SW480 (cell line): ENCODE measurements around the gene INTS1.

Experiments used
- DNase-seq: peaks from one replicate; pipeline ENCODE4 v3.0.0-alpha.2; 2016; ENCODE audit warnings: low spot score

INTS1 gene

DNA sequence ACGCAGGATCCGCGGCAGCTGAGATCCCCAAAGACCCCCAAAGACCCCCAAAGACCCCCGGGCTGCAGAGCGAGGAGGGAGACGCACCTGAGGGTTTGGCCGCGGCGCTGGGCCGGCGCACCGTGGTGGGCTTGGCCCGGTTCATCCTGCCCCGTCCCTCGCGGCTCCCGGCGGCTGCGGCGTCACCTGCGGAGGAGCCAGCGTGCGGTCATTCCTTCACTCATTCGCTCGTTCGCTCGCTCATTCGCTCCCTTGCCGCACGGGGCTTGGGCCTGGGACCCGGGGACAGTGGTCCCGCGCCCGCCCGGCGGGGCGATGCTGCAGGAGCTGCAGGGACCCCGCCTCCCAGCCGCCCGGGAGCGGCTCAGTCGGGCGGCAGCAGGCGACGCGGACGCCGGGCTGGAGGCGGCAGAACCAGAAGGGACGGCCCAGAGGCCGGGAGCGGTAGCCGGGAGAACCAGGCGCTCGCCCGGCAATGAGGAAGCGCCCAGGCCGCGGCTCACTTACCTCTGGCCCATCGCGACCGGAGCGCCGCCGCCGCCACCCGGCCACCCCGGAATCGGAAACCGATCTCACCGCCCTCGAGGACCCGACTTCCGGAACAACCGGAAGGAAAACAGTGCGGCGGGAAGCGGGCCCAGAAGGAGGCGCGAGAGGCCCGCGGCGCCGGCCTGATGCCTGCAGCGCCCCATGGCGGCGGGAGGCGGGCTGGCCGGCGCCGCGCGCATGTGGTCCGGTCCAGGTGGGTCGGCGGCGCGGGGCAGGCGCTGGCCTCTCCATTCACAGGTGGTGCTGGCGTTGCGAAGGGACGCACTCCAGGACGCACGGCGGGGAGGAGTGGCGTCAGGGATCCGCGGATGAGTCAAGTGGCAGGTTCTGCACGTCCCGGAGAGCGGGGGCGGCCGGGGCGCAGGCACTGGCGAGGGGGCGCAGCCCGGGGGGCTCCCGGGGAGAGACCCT is at the start of gene INTS1:
INTS1 (minus strand) TSS at position 574 of the 960 bp plus-strand sequence; CDS start at position 145, 429 bp downstream.
- peak; percentile 97 for DNase-seq

DNA sequence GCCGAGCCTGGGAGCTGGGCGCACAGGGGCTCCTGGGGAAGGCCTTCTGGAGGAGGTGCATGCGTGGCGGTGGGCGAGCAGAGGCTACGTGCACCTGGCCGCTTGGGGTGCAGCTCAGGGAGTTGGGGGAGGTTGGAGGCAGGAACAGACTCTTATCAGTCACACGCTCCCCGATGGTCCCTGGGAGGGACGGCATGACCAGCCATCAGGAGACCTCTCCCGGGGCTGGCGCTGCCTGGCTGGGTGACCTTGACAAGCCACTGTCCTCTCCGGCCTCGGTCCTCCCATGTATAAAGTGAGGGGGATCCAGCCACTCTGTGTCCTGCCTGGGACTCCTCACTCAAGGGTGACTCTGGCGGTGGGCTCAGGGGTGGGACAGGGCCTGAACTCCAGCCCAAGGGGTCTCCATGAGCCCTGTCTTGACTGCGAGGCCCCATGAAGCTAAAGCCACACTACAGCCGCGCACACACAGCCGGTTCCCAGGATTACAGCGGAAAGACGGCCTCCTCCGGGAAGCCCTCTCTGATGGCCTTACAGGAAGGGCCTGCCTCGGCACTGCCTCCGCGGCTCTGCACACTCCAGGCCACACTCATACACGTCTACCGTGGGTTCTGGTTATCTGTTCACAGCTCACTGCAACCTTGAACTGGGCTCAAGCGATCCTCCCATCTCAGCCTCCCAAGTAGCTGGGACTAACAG is 49.5 kb upstream of the INTS1 start:
- no peak for DNase-seq

- no peak for DNase-seq
Measured at GRCh38 chr7:1552200-1552599, 48.0 kb upstream of the INTS1 start.

DNA sequence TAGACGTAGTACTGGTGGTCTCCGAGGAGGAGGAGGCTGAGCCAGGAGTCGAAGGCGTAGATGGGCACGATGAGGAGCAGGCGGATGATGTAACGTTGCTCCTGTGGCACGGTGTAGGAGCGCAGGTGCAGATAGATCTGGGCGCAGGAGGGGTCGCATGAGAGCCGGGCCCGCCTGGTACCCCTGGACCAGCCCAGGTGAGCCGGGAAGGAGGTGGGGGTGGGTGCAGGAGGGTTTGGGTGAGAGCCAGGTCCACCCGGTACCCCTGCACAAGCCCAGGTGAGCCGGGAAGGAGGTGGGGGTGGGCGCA is 46.6 kb upstream of the INTS1 start:
- DNase-seq = no peak

- DNase-seq = no peak
Measured at GRCh38 chr7:1550005-1550845, 46.0 kb upstream of the INTS1 start.

DNA sequence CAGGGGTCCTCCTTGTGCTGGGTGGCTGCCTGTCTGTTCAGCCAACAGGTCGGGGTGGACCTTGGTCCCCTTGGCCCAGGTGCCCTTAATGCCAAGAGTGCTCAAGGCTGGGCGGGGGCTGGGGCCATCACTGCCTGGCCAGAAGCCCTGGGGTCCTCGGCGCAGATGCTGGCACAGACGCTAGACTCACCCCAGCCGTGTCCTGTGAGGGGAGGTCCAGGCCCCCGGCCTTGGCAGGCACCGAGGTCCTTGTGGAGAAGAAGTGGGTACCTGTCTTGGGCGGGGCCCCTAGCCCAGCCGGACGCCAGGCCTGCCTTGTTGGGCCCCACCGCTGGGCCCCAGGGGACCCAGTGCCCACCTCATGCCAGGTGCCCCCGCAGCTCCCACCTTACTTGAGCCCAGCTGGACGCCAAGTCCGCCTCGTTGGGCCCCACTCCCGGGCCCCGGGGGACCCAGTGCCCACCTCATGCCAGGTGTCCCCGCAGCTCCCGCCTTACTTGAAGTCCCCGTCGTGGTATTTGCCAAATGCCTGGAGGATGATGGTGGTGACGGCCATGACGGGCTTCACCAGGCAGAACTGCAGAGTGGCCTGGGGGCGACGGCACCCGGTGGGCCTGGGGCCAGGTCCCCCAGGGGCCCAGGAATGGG is 45.3 kb upstream of the INTS1 start:
- DNase-seq = no peak

DNA sequence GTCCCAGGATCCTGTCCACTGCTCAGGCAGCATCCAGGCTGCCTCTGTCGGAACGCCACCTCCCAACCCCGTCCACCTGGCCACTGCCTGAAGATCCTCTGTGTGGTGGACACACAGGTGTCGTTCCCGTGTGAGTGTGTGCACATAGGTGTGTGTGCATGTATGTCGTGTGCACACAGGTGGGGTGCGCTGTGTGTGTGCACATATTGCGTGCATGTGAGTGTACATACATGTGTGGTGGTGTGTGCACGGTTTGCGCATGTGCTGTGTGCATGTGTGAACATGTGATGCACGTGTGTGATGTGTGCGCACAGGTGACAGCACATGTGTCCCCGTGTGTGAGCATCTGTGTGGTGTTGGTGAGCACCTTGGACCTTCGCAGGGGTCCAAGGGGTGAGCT is 44.8 kb upstream of the INTS1 start:
- DNase-seq = no peak

DNA sequence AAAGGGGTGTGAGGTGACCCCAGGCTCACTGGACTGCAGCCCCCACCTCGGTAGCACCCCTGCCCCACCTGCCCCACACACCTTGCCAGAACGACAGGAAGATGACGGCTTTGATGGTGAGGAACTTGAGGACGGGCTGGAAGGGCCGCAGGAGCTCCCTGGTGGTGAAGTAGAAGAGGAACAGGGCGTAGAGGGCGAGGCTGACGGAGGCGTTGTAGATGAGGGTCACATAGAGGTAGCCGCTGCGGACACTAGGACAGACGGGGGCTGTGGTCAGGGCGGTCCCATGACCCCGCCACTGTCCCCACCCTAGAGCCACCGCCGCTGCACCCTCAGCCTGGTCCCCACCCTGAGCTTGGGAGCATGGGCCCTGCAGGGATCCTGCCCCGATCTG is 44.2 kb upstream of the INTS1 start:
- DNase-seq = no peak

- DNase-seq = no peak
Measured at GRCh38 chr7:1547777-1548437, 43.7 kb upstream of the INTS1 start.

DNA sequence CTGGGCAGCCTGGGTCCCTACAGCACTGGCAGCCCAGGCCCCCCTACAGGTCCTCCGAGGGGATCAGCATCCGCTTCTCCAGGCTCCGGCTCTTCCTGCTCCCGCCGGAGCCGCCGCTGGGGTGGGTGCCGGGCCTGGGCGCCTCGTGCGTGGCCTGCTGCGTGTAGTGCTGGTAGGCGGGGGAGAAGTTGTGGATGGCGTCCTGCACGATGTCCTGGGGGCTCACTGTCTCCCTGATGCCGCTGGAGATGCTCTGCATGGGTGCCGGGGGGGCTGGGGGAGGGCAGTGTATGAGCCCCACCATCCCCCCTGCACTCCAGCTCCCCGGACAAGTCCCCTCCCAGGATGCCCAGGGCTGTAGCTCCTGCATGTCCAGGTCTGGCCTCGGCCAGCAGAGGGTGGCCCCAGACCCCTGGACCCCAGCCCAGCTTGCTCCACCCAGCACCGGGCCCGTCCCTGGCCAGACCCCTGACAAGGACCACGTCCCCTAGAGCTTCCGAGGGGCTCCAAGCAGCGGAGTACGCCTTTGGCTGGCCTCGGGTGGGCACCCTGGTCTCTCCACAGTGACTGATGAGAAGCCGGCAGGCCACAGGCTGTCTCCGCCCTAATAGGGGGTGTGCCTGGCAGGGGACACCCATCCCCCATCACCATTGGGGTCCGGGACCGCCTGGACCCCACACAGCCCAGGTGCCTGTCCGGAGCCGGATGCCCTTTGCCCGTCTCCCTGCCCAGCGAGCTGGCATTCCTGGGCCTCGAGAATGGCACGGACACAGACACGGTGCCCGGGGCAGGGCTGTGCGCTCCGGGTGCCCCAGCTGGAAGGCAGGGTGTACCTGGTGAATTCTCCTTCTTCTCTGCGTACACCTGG is 43.0 kb upstream of the INTS1 start:
- no peak for DNase-seq

DNA sequence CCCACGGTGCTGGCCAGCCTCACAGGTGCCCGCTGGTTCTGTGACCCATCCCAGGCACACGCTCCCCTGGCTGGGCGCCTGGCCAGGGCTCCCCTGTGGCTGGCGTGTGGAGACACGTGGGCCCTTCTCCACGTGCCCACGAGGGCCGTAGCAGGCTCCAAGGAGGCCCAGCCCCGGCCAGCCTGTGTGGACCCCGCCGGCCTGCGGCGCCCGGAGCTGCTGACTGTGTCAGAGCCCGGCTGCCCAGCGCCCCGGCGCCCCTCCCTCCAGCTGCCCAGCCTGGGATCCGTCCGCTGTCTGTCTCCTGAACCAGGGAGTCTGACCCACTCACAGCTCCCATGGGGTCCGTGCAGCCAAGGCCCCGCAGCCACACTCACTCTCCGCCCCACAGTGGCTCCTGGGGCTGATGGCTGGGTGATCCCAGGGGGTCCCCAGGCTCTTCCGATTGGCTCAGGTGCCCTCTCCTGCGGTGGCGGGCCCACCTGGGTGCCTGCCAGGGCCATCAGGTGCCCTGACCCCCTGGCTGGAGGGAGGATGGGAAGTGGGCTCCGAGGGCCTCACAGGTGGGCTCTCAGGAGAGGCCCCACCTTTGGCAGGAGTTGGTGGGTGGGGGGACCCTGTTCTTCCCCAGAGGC is 42.2 kb upstream of the INTS1 start:
- no peak for DNase-seq

DNA sequence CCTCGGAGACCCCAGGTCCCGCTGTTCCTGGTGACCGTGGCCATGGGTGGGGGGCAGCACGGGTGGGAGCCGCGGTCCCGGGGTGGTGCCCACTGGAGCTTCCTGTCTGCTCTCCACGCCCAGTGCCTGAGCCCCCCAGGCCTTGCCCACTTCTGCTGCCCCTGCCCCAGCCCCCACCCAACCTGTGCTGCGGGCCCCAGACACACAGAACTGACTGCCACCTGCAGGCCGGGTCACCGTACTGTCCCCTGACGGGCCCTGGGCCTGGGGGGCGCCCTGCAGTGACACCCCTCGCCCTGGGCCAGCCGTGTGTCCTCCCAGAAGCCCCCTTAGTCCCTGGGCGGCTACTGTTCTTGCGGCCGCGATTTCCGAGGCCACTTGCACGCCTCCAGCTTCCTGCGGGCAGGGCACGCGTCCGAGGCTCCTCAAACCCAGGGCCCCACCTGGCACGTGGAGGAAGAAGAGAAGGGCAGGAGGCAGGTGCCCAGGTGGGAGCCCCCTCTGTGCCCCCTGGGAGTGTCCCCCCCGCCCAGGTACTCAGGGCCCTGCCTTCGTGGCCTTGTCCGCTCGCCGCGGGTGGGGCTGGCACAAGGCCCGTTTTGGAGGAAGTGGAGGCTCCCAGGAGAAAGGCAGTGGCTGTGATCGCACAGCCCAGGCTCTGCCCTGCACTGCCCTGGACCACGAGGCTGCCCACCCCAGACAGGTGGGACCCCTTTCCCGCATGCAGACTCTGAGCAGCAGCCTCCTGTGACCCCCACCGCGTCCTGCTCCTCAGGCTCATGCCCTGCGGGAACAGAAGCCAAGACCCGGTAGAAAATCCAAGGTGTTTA is 41.4 kb upstream of the INTS1 start:
- no peak for DNase-seq

- no peak for DNase-seq
Measured at GRCh38 chr7:1544896-1545416, 40.8 kb upstream of the INTS1 start.

GRCh38 chr7:1544178-1544895 is 40.1 kb upstream of the INTS1 start:
- DNase-seq = no peak

DNA sequence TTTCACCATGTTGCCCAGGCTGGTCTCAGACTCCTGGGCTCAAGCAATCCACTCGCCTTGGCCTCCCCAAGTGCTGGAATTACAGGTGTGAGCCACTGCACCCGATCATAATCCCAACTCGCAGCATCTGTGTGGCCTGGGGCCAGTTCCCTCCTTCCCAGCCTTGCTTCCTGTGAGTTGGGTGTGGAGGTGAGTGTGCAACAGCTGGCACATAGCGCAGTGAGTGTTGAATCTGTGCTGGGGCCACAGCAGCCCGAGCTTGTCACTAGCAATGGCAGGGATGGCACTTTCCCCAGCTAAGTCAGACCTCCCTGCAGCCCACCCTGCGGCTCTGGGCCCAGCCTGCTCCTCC is 39.6 kb upstream of the INTS1 start:
- no peak for DNase-seq

DNA sequence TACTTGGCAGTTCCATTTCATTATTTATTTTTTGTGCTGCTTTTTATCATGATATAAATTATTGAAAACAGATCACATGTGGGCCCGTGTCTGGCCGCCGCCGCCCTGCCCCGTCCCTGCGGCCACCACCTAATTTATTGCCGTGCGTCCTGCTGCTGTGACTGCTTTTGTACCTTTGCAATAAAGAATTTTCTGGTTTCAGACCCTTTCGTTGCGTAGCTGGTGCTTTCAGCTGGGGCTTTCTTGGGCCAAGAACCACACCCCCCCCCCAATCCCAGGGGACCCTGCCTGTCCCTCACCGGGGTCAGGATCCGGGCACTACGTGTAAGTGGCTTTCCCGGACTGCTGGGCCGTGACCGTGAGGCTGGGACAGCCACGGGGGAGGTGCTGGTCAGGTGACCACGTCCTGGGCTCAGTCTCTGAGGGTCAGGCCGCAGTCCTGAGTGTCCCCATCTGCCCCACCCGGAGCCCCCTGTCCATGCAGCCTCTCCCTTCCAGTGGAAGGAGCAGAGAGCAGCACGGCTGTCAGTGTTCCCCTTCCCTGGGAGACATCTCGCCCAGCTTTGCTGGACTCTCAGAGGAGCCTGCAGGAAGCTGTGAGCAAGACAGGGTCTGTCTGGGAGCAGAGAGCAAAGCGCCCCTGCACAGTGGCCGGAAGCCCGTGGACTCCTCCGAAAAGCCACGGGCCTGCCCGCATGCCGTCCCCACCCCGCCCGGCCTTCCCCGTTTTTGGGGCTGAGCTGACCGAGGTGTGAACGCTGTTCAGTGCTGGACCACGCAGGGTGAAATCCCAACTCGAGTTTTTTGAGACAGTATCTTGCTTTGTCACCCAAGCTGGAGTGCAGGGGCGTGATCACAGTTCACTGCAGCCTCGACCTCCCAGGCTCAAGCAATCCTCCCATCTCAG is 38.9 kb upstream of the INTS1 start:
- no peak for DNase-seq

GRCh38 chr7:1542329-1542728 is 38.1 kb upstream of the INTS1 start:
- no peak for DNase-seq
